ENCODE results near the gene ADTRP.
"Not testable (repeated sequence)": the region's sequence is repeated elsewhere in the genome, so short reads cannot be mapped to it uniquely, and the experiment has no call there.

ADTRP gene

GRCh38 chr6:11722220-11722619 lies 56.4 kb downstream of the ADTRP start:
- DNase-seq: no peak

GRCh38 chr6:11718463-11718862 lies 60.1 kb downstream of the ADTRP start:
- DNase-seq: no peak

- DNase-seq: no peak
Measured at GRCh38 chr6:11718031-11718430, 60.6 kb downstream of the ADTRP start.

GRCh38 chr6:11714798-11715285 lies 63.8 kb downstream of the ADTRP start:
- no peak for DNase-seq

- DNase-seq: peak; percentile 53
Measured at GRCh38 chr6:11714116-11714797, 64.3 kb downstream of the ADTRP start.

GRCh38 chr6:11712760-11713159 lies 65.8 kb downstream of the ADTRP start:
- peak; percentile 53 for DNase-seq

- peak; percentile 34 for DNase-seq
Measured at GRCh38 chr6:11711984-11712711, 66.5 kb downstream of the ADTRP start.

- peak; percentile 78 for DNase-seq
Measured at GRCh38 chr6:11711003-11711983, 67.3 kb downstream of the ADTRP start.

- DNase-seq: peak; percentile 46
Measured at GRCh38 chr6:11710311-11710761, 68.3 kb downstream of the ADTRP start.

- no peak for DNase-seq
Measured at GRCh38 chr6:11706171-11706570, 72.4 kb downstream of the ADTRP start.

GRCh38 chr6:11705483-11705882 lies 73.1 kb downstream of the ADTRP start:
- DNase-seq: no peak

- no peak for DNase-seq
Measured at GRCh38 chr6:11705069-11705468, 73.5 kb downstream of the ADTRP start.

- DNase-seq: no peak
Measured at GRCh38 chr6:11703725-11704124, 74.9 kb downstream of the ADTRP start.

GRCh38 chr6:11702500-11703130 lies 76.0 kb downstream of the ADTRP start:
- DNase-seq: no peak

- no peak for DNase-seq
Measured at GRCh38 chr6:11702089-11702488, 76.5 kb downstream of the ADTRP start.

- DNase-seq: no peak
Measured at GRCh38 chr6:11701573-11701972, 77.0 kb downstream of the ADTRP start.

- no peak for DNase-seq
Measured at GRCh38 chr6:11700118-11700718, 78.4 kb downstream of the ADTRP start.

GRCh38 chr6:11699576-11699975 lies 79.0 kb downstream of the ADTRP start:
- no peak for DNase-seq

- DNase-seq: no peak
Measured at GRCh38 chr6:11692451-11693376, 85.9 kb downstream of the ADTRP start.

- no peak for DNase-seq
Measured at GRCh38 chr6:11689847-11690246, 88.8 kb downstream of the ADTRP start.

GRCh38 chr6:11689400-11689799 lies 89.2 kb downstream of the ADTRP start:
- not testable (repeated sequence) for DNase-seq

Data from stimulated activated naive CD4-positive, alpha-beta T cell treated with Interleukin-2 at 50 U/mL for 16 hours (primary cell).